ENCODE results near the gene TRIM46. TPM values are rescaled to one million over a fixed set of nuclear protein-coding genes. Genes with fewer than 3 reads are reported as not detected.

The TRIM46 gene
- total RNA-seq, 1 experiment from 2014 or later, result 3.8 TPM

DNA sequence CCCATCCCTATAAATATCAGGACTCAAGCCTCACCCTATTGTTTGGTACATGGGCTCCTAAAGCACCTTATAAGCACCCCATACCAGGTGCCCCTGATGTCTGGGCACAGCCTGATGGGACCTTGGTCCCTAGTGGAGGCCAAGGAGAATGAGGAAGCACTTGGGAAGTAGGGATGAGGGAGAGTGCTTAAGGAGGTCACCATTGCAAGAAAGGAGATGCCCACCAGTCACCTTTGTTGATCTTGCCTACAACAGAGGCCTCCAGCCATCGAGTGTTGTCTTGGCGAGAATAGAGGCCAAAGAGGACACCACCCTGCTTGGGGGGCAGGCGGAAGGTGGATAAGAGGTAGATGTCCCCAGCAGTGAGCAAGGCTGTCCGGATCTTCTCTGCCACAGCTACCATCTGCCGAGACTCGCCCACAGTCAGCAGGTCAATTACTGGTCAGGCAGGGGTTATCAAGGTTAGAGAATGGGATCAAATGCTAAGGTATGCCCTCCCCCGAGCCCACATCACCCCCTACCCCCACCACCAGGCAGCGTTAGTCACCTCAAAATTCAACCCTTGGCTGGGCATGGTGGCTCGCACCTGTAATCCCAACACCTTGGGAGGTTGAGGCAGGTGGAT is 32.4 kb downstream of the TRIM46 start:
- no TSS peak for BruUV-seq (replicated peaks)
- Histone ChIP-seq H3K79me2 (ENCODE audit: insufficient read depth, low read length) (peaks cover 16% of the 10 kb centered on the region), H4K20me1 (ENCODE audit: insufficient read depth) (no peaks in the 10 kb centered on the region), H3K27me3 (ENCODE audit: insufficient read depth, low read length) (no peaks in the 10 kb centered on the region), H3K4me3 (replicated peaks in 1 of 2; ENCODE audit: low read depth in 1 of 2, low read length in 2 of 2) (no peak overlapping the region), H3K4me2 (ENCODE audit: low read length) (no peak overlapping the region), H3K9ac (ENCODE audit: low read length) (no peak overlapping the region), H2AFZ (ENCODE audit: low read depth, low read length, poor library complexity, severe bottlenecking) (no peak overlapping the region), H3K9me3 (ENCODE audit: control insufficient read depth in 1 of 2, insufficient read depth in 1 of 2, low read depth in 1 of 2, low read length in 2 of 2) (no peaks in the 10 kb centered on the region), H3K27ac (ENCODE audit: low read depth, low read length) (no peak overlapping the region), H3K9me2 (ENCODE audit: insufficient read depth) (no peaks in the 10 kb centered on the region), H3K36me3 (ENCODE audit: control insufficient read depth in 1 of 2, insufficient read depth in 2 of 2, low read length in 2 of 2) (peaks cover 0 to 6% of the 10 kb centered on the region in 2 experiments; a peak in 1 of 4 replicates), H3K4me1 (ENCODE audit: control insufficient read depth in 1 of 2, insufficient read depth in 2 of 2, low read length in 2 of 2) (peaks cover 22 to 33% of the 10 kb centered on the region in 2 experiments)
- no peak for TF ChIP-seq POLR2AphosphoS5 (IDR thresholded peaks at IDR 0.05; ENCODE audit: low read depth, low read length)
- TF ChIP-seq SP1 (IDR thresholded peaks at IDR 0.05; ENCODE audit: low read depth), result no peak
- no peak for TF ChIP-seq CTCF (IDR thresholded peaks at IDR 0.05 in 2 of 3, conservative IDR thresholded peaks at IDR 0.05 in 1 of 3; ENCODE audit: borderline replicate concordance in 1 of 3, insufficient read depth in 1 of 3, low read depth in 2 of 3, low read length in 2 of 3)
- TF ChIP-seq EZH2 (IDR thresholded peaks at IDR 0.05), result no peak
- POLR2A ChIA-PET, result no interaction called here
- DNase-seq (ENCODE audit: low read depth, low spot score) (no peak), ATAC-seq (no peak)
- CTCF ChIA-PET, result interaction anchor here (0.9 to 4.0 kb wide), 2 partner anchors 44 to 71 kb away, joined by 3 to 13 read pairs; no protein-coding TSS in a partner anchor
- intact Hi-C loops (cut with micrococcal nuclease), result loop anchor here (5.0 kb wide), 2 partner anchors 36 to 386 kb away; a partner anchor contains a TSS
- RAD21 ChIA-PET (ENCODE audit: low non-redundant PET in 1 of 2, low total read pairs in 2 of 2, uncharacterized antibody in 2 of 2, unreplicated experiment in 2 of 2), result no interaction called here
